Stimulated activated CD4-positive, alpha-beta T cell treated with anti-CD3 and anti-CD28 coated beads, TNF-alpha, amount 100 ng/mL, for 24 hours (primary cell): ENCODE measurements around the gene OR6C2.
"Not testable (repeated sequence)": the region's sequence is repeated elsewhere in the genome, so short reads cannot be mapped to it uniquely, and the experiment has no call there.

ENCODE experiments used
- DNase-seq, 3 experiments: peaks; one replicate each; pipeline ENCODE4 v3.0.0-alpha.2; 2020; ENCODE audit warnings: low read depth in 3 of 3

The OR6C2 gene

GRCh38 chr12:55472264-55472663 lies 28.4 kb downstream of the OR6C2 start:
- DNase-seq: no peak

GRCh38 chr12:55479136-55479535 lies 35.3 kb downstream of the OR6C2 start:
- DNase-seq: not testable (repeated sequence)

DNA sequence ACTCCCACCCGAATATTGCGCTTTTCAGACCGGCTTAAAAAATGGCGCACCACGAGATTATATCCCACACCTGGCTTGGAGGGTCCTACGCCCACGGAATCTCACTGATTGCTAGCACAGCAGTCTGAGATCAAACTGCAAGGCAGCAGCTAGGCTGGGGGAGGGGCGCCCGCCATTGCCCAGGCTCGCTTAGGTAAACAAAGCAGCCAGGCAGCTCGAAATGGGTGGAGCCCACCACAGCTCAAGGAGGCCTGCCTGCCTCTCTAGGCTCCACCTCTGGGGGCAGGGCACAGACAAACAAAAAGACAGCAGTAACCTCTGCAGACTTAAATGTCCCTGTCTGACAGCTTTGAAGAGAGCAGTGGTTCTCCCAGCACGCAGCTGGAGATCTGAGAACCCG lies 40.4 kb downstream of the OR6C2 start:
- DNase-seq: not testable (repeated sequence)

- DNase-seq: no peak
Observed at GRCh38 chr12:55492078-55492477, 48.2 kb downstream of the OR6C2 start, which contains the start of gene OR6C68. Gene OR6C68, plus strand, starts transcription at chr12:55492378. Its CDS starts 0 bp downstream, at chr12:55492378.

- no peak for DNase-seq
Observed at GRCh38 chr12:55495490-55495889, 51.6 kb downstream of the OR6C2 start.

GRCh38 chr12:55499231-55499630 lies 55.4 kb downstream of the OR6C2 start:
- no peak for DNase-seq

- no peak for DNase-seq
Observed at GRCh38 chr12:55499810-55500252, 56.0 kb downstream of the OR6C2 start.

- no peak for DNase-seq
Observed at GRCh38 chr12:55501601-55502000, 57.7 kb downstream of the OR6C2 start.
